T47D (cell line): ENCODE measurements around the gene CEBPB.
A peak's percentile ranks its signal among the peaks of the same experiment; 100 is the strongest.
"Not testable (repeated sequence)": the region's sequence is repeated elsewhere in the genome, so short reads cannot be mapped to it uniquely, and the experiment has no call there.

Experiments used
- DNase-seq, 2 experiments: peaks; one replicate each; pipeline versions ENCODE4 v3.0.0 to v3.0.0-alpha.2; 2011 to 2012; ENCODE audit warnings: low read depth in 1 of 2, low spot score in 1 of 2
- JUND ChIP-seq: IDR thresholded peaks from 2 replicates; pipeline ENCODE4 v1.6.1; 2012; ENCODE audit warnings: low read depth
- in situ Hi-C: cut with HindIII; loops from 2 replicates; pipeline ENCODE4 v1.10.0; 2016; ENCODE audit warnings: low sequenced_read_pairs, low pct_unique_long_range_greater_than_20kb

Gene CEBPB

DNA sequence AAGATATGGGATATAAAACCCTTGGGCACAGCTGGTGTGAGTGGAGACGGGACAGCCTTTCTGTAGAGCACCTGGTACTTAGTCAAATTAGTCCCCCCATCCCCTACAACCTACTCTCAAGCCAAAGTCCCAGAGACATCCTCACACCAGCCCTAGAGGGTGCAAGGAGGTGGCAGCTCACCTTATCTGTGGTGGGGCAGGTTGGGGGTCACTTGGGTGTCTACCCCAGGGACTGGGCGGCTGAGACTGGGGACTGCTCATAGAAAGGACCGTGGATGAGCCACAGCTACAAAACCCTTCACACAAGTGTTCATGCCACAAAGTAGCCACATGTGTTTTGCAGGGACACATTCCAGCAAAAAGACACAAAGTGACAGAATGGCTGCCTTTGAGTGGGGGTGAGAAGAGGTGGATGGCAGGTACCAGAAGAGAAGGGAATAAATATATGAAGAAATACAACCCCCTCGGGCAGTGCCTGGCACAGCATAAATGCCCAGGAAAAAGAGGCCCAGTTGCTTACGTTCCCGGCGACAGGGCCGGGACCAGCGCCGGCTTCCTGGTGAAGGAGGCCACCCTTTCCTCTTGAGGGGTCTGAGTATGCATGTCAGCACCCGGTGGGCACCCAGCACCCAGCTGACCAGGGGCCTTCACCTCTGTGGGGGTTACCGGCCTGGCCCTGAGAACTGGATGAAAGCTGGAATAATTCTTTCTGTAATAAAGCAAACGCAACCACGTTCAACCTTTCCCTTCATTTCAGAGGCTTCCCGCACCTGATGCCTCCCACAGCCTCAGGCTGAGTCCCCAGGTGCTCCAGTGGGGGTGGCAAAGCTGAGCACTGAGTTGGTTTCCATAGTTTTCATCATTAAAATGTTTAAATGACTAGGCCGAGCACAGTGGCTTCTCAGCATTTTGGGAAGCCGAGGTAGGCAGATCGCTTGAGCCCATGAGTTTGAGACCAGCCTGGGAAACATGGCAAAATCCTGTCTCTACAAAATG, 14.4 kb upstream of the CEBPB start:
- TF ChIP-seq JUND: no peak
- in situ Hi-C loops: no loop called here
- DNase-seq: no peak

DNA sequence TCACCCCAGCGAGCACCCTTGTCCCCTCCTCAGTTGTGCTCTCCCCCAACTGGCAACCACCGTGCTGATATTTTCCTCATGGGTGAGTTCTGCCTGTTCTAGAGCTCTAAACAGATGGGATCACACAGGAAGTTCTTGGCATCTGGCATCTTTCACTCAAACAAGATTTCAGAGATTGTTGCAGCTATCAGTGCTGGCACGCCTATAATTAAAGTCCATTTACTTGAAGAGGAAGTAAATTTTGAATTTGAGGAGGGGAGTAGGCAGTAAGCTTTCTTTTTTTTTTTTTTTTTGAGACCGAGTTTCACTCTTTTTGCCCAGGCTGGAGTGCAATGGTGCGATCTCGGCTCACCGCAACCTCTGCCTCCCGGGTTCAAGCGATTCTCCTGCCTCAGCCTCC, 12.0 kb upstream of the CEBPB start:
- DNase-seq, in situ Hi-C loops: not testable (repeated sequence)

GRCh38 chr20:50181344-50181743, 9.3 kb upstream of the CEBPB start:
- no peak for DNase-seq
- in situ Hi-C loops: no loop called here
- TF ChIP-seq JUND: no peak

GRCh38 chr20:50182346-50182745, 8.3 kb upstream of the CEBPB start:
- in situ Hi-C loops: no loop called here
- DNase-seq: no peak
- no peak for TF ChIP-seq JUND

- no peak for DNase-seq
- in situ Hi-C loops: no loop called here
- TF ChIP-seq JUND: no peak
Measured at GRCh38 chr20:50185426-50185825, 5.2 kb upstream of the CEBPB start.

- DNase-seq: peak; percentile 76 to 92
- TF ChIP-seq JUND: no peak
- in situ Hi-C loops: no loop called here
Measured at GRCh38 chr20:50186151-50186885, 4.3 kb upstream of the CEBPB start.

DNA sequence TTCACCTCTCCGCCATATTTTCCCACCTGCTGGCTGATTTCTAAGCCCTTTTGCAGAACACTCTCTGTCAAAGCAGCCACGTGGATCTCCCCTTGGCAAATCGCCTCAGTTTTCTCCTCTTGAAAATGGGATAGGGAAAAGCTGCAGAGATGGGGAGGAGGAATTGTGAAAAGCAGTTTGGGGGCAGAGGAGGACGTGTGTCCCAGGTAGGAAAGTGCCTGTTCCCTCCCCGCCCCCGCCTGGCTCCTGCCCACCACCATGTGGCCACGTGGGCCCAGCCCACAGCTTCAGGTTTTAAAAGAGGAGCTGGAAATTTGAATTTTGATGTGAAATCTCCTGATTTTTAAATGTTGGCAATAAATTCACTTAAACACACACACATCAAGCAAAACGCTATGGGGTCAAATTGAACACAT, 3.6 kb upstream of the CEBPB start:
- no peak for DNase-seq
- in situ Hi-C loops: no loop called here
- TF ChIP-seq JUND: no peak

- TF ChIP-seq JUND: no peak
- in situ Hi-C loops: no loop called here
- peak; percentile 56 to 63 for DNase-seq
Measured at GRCh38 chr20:50187403-50188051, 3.1 kb upstream of the CEBPB start.

- TF ChIP-seq JUND: no peak
- in situ Hi-C loops: no loop called here
Measured at GRCh38 chr20:50188287-50188688, 2.3 kb upstream of the CEBPB start.

GRCh38 chr20:50188879-50189680, 1.6 kb upstream of the CEBPB start:
- in situ Hi-C loops: no loop called here
- no peak for DNase-seq
- no peak for TF ChIP-seq JUND

More at GRCh38 chr20:50188287-50188688, 2.3 kb upstream of the CEBPB start:
- no peak for DNase-seq

DNA sequence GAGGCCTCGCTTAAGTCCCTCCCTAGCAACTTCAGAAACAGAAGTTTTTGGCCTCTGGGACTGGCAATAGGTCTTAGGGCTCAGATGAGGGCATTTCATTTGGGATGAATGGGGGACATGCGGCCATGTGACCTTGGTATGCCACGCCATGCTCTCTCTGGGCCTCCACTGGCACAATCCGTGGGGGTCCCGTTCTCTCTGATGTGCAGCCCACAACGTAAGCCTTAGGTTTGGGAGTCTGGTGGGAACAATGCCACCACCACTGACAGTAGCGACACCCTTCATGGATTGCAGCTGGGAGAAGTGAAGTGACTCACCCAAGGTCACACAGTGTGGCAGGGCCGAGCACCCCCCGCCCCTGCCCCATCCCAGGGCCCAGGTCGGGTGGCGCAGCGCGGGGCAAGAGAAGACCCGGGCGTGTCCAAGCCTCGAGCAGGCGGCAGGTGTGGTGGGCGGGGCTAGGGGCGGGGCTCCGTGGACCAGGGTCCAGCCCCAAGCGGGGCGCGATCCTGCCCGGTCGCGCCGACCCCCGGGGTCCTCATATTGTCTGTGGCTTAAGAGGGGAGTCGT, 864 bp upstream of the CEBPB start:
- no peak for TF ChIP-seq JUND
- peak; percentile 48 to 54 for DNase-seq
- in situ Hi-C loops: no loop called here
